Mesendoderm (in vitro differentiated cells): ENCODE measurements around the gene ARID3A.

Experiments used
- DNase-seq: peaks from one replicate; pipeline ENCODE4 v3.0.0; 2013
- H2AK5ac ChIP-seq: 2 replicates; pipeline ENCODE4 v1.6.1; 2013; ENCODE audit warnings: low read length, inconsistent platforms
- H2BK120ac ChIP-seq: 2 replicates; pipeline ENCODE4 v1.6.1; 2013; ENCODE audit warnings: low read depth, mild to moderate bottlenecking, low read length, moderate library complexity, mixed read lengths
- H2BK15ac ChIP-seq: replicated peaks from 2 replicates; pipeline ENCODE4 v1.6.1; 2013; ENCODE audit warnings: low read depth, mild to moderate bottlenecking, moderate library complexity
- H2BK5ac ChIP-seq: 2 replicates; pipeline ENCODE4 v1.6.1; 2013; ENCODE audit warnings: low read length, inconsistent platforms
- H3K18ac ChIP-seq: 2 replicates; pipeline ENCODE4 v1.6.1; 2013; ENCODE audit warnings: mild to moderate bottlenecking, low read length, mixed read lengths
- H3K23ac ChIP-seq: one replicate; pipeline ENCODE4 v1.6.1; 2013; ENCODE audit warnings: low read length
- H3K27ac ChIP-seq: 2 replicates; pipeline ENCODE4 v1.5.1; 2013; ENCODE audit warnings: low read depth, mild to moderate bottlenecking, inconsistent platforms, low read length, moderate library complexity
- H3K27me3 ChIP-seq: 2 replicates; pipeline ENCODE4 v1.6.1; 2013; ENCODE audit warnings: low read length, control low read depth, mild to moderate bottlenecking, inconsistent platforms; ENCODE audit not compliant: insufficient read depth, poor library complexity
- H3K36me3 ChIP-seq: 2 replicates; pipeline ENCODE4 v1.6.1; 2013; ENCODE audit warnings: low read length, inconsistent platforms; ENCODE audit not compliant: control insufficient read depth, insufficient read depth
- H3K4ac ChIP-seq: one replicate; pipeline ENCODE4 v1.6.1; 2013; ENCODE audit warnings: low read depth, mild to moderate bottlenecking, low read length, moderate library complexity
- H3K4me1 ChIP-seq: 2 replicates; pipeline ENCODE4 v1.6.1; 2013; ENCODE audit warnings: low read depth, low read length, inconsistent platforms; ENCODE audit not compliant: control insufficient read depth
- H3K4me2 ChIP-seq: 2 replicates; pipeline ENCODE4 v1.6.1; 2013; ENCODE audit warnings: low read length
- H3K4me3 ChIP-seq: 2 replicates; pipeline ENCODE4 v1.5.1; 2013; ENCODE audit warnings: mild to moderate bottlenecking, low read length
- H3K56ac ChIP-seq: one replicate; pipeline ENCODE4 v1.6.1; 2013; ENCODE audit warnings: low read length
- H3K79me1 ChIP-seq: 2 replicates; pipeline ENCODE4 v1.6.1; 2013; ENCODE audit warnings: low read length, inconsistent platforms
- H3K79me2 ChIP-seq: 2 replicates; pipeline ENCODE4 v1.6.1; 2013; ENCODE audit warnings: mild to moderate bottlenecking, low read length; ENCODE audit not compliant: control insufficient read depth, insufficient read depth
- H3K9ac ChIP-seq: 2 replicates; pipeline ENCODE4 v1.6.1; 2013; ENCODE audit warnings: low read length, inconsistent platforms
- H4K5ac ChIP-seq: one replicate; pipeline ENCODE4 v1.6.1; 2013; ENCODE audit warnings: low read length
- H4K8ac ChIP-seq: one replicate; pipeline ENCODE4 v1.6.1; 2013; ENCODE audit warnings: low read depth, mild to moderate bottlenecking, control low read depth, low read length, moderate library complexity
- WGBS: extraction: QIAGEN DNeasy Blood & Tissue Kit; methylation state at CpG from one replicate; pipeline ENCODE4 v1.1.7; 2013; ENCODE audit warnings: low lambda C conversion rate, missing lambda C conversion rate; ENCODE audit not compliant: insufficient coverage; ENCODE audit errors: extremely low coverage; 5-methylcytosine and 5-hydroxymethylcytosine counted together

Gene ARID3A

DNA sequence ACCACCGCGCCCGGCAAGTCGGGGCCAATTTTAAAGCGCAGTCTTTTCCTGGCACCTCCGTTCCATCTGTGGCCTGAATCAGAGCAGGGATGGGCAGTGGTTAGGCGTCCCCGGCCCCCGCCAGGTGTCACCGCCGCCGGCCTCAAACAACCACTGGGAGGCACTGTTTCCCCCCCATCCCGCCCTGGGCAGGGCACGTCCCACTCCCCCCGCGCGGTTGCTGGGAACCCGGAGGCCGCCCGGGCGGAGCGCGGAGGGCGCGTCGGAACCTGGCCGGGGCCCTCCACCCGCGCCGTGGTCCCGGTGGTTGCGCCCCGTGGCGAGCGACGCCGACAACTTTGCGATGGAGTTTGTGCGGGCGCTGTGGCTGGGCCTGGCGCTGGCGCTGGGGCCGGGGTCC, 74.3 kb downstream of the ARID3A start, which contains the start of gene GRIN3B:
GRIN3B (plus strand) TSS at position 325 of the 400 bp plus-strand sequence; CDS start at position 344, 19 bp downstream.
- H3K36me3 ChIP-seq = no peaks in the 10 kb centered on the region
- H3K4me2 ChIP-seq = peak within 1 kb of the TSS; percentile 52
- DNase-seq = peak; percentile 69
- no peaks in the 10 kb centered on the region for H3K79me1 ChIP-seq
- no peak within 1 kb of the TSS for H2BK5ac ChIP-seq
- peak within 1 kb of the TSS; percentile 56 for H3K56ac ChIP-seq
- peaks cover 5% of the 10 kb centered on the region for H3K27me3 ChIP-seq
- no peak within 1 kb of the TSS for H4K8ac ChIP-seq
- H2AK5ac ChIP-seq = no peak within 1 kb of the TSS
- H3K79me2 ChIP-seq = no peaks in the 10 kb centered on the region
- peak within 1 kb of the TSS; percentile 44 for H3K9ac ChIP-seq
- no peak within 1 kb of the TSS for H3K4me3 ChIP-seq
- H2BK120ac ChIP-seq = no peak within 1 kb of the TSS
- no peak within 1 kb of the TSS for H2BK15ac ChIP-seq
- H3K18ac ChIP-seq = no peak within 1 kb of the TSS
- H3K4me1 ChIP-seq = no peaks in the 10 kb centered on the region
- H3K27ac ChIP-seq = no peak within 1 kb of the TSS
- H3K23ac ChIP-seq = no peak within 1 kb of the TSS
- no CpG with 5 or more reads among the region's 43 CpGs for WGBS
- no peak within 1 kb of the TSS for H4K5ac ChIP-seq
- H3K4ac ChIP-seq = no peak within 1 kb of the TSS

DNA sequence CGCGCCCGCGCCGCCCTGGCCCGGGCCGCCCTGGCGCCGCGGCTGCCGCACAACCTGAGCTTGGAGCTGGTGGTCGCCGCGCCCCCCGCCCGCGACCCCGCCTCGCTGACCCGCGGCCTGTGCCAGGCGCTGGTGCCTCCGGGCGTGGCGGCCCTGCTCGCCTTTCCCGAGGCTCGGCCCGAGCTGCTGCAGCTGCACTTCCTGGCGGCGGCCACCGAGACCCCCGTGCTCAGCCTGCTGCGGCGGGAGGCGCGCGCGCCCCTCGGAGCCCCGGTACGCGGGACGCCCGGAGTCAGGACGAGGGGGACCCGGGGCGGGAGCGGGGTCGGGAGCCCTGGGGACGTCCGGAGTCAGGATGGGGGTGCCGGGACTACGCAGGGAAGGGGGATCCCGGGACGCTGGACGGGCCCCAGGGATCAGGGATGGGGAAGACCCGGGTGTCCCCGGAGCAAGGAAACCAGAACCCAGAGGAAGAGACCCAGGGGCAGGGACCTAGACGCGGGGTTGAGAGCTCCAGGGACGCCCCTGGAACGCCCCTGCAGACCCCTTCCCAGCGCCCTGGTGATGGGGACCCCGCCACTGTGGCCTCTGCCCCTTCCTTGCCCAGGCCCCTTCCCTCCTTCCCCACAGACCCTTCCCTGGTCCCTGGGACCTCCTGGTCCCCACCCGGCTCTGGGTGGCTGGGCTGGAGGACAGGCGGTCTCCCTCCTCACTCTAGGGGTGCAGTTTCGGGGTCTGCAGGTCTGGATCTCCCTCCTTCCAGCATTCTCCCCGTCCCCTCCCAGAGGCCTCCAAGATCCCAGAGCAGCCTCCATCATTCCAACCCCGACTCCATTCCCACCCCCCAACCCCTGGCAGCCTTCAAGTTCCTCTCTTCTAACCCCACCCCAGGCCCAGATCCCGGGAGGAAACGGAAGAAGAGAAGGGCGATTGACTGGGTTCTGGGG, 75.0 kb downstream of the ARID3A start:
- no peak overlapping the region for H4K8ac ChIP-seq
- WGBS = no CpG with 5 or more reads among the region's 73 CpGs

DNA sequence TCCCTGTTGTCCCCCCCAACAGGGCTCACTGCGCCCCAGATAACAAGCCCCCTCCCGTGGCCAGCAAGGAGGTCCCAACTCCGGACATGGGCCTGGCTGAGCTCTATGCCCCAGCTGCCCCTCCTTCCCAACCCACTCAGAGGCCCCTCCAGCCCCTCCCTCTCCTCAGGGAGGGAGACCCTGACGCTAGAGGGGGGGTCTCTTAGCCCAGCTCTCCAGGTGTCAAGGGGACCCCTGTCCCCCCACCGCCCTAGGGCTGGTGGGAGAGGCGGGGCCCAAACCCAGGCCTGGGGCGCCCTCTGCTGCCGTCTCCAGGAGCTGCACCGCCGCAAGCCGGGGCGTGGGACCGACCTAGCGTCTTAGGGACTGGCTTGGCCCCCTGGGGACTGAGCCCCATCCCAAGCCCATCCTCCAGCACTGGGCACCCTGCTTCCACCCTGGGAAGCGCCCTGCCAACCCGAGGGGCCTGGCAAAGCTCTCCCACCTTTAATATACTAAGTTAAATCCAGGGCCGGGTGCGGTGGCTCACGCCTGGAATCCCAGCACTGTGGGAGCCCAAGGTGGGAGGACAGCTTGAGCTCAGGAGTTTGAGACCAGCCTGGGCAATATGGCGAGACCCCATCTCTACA, 75.8 kb downstream of the ARID3A start:
- Histone ChIP-seq H3K4me1 (no peaks in the 10 kb centered on the region), H3K27me3 (peaks cover 5% of the 10 kb centered on the region), H3K23ac (no peak overlapping the region), H3K4me3 (no peak overlapping the region), H3K79me2 (no peaks in the 10 kb centered on the region), H3K36me3 (no peaks in the 10 kb centered on the region), H4K5ac (no peak overlapping the region), H3K4me2 (no peak overlapping the region), H2BK120ac (no peak overlapping the region), H3K27ac (no peak overlapping the region), H3K4ac (no peak overlapping the region), H3K56ac (no peak overlapping the region), H2AK5ac (no peak overlapping the region), H2BK5ac (no peak overlapping the region), H2BK15ac (no peak overlapping the region), H3K9ac (no peak overlapping the region), H3K79me1 (no peaks in the 10 kb centered on the region), H3K18ac (no peak overlapping the region), H4K8ac (no peak overlapping the region)
- peak; percentile 55 for DNase-seq
- no CpG with 5 or more reads among the region's 20 CpGs for WGBS

More for the DNA sequence above, 75.0 kb downstream of the ARID3A start:
- Histone ChIP-seq H3K4me3 (no peak overlapping the region), H3K4me2 (no peak overlapping the region), H3K79me1 (no peaks in the 10 kb centered on the region), H3K4ac (no peak overlapping the region), H2BK120ac (no peak overlapping the region), H3K9ac (no peak overlapping the region), H2AK5ac (no peak overlapping the region), H3K23ac (no peak overlapping the region), H2BK5ac (no peak overlapping the region), H3K56ac (peak overlapping the region; percentile 49), H3K27ac (no peak overlapping the region), H3K18ac (no peak overlapping the region), H3K27me3 (peaks cover 5% of the 10 kb centered on the region), H3K36me3 (no peaks in the 10 kb centered on the region), H3K4me1 (no peaks in the 10 kb centered on the region), H3K79me2 (no peaks in the 10 kb centered on the region), H2BK15ac (no peak overlapping the region), H4K5ac (no peak overlapping the region)
- DNase-seq = no peak

DNA sequence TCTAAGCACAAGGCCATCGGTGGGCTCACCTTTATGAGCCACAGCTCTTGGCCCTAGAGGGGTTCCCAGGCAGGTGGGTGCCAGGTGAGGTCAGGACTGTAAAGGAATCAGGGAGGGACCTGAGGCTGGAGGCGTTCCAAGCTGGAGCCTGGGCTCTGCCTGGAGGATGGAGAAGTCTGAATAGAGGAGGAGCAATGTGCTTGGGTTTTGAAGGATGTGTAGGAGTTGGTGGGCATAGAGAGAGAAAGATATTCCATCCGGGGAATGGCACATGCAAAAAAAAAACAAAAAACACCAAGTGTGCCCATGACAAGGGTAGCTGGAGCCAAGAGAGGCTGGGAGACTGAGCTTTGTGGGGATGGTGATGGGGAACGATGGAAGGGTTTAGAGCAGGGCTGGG, 76.8 kb downstream of the ARID3A start:
- no peak overlapping the region for H2BK120ac ChIP-seq
- H3K9ac ChIP-seq = no peak overlapping the region
- no peak for DNase-seq
- H3K27me3 ChIP-seq = peaks cover 5% of the 10 kb centered on the region
- no peaks in the 10 kb centered on the region for H3K36me3 ChIP-seq
- H2BK5ac ChIP-seq = no peak overlapping the region
- no peak overlapping the region for H3K4me3 ChIP-seq
- no peak overlapping the region for H3K4me2 ChIP-seq
- H3K18ac ChIP-seq = no peak overlapping the region
- H3K23ac ChIP-seq = no peak overlapping the region
- H3K4ac ChIP-seq = no peak overlapping the region
- no peak overlapping the region for H4K5ac ChIP-seq
- no peak overlapping the region for H3K56ac ChIP-seq
- H3K79me1 ChIP-seq = no peaks in the 10 kb centered on the region
- H2BK15ac ChIP-seq = no peak overlapping the region
- no peak overlapping the region for H3K27ac ChIP-seq
- no peaks in the 10 kb centered on the region for H3K79me2 ChIP-seq
- no CpG with 5 or more reads among the region's 4 CpGs for WGBS
- H2AK5ac ChIP-seq = no peak overlapping the region
- H3K4me1 ChIP-seq = no peaks in the 10 kb centered on the region
- H4K8ac ChIP-seq = no peak overlapping the region

DNA sequence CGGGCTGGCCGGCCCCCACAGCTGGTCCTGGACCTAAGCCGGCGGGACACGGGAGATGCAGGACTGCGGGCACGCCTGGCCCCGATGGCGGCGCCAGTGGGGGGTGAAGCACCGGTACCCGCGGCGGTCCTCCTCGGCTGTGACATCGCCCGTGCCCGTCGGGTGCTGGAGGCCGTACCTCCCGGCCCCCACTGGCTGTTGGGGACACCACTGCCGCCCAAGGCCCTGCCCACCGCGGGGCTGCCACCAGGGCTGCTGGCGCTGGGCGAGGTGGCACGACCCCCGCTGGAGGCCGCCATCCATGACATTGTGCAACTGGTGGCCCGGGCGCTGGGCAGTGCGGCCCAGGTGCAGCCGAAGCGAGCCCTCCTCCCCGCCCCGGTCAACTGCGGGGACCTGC, 77.4 kb downstream of the ARID3A start:
- Histone ChIP-seq H4K8ac (no peak overlapping the region), H3K4me3 (no peak overlapping the region), H4K5ac (no peak overlapping the region), H3K4ac (no peak overlapping the region), H3K36me3 (no peaks in the 10 kb centered on the region), H2BK120ac (no peak overlapping the region), H3K79me1 (no peaks in the 10 kb centered on the region), H3K4me1 (no peaks in the 10 kb centered on the region), H2BK5ac (no peak overlapping the region), H3K79me2 (no peaks in the 10 kb centered on the region), H3K4me2 (no peak overlapping the region), H3K27me3 (peaks cover 5% of the 10 kb centered on the region), H3K9ac (no peak overlapping the region), H2BK15ac (no peak overlapping the region), H3K23ac (no peak overlapping the region), H3K56ac (no peak overlapping the region), H3K27ac (no peak overlapping the region), H3K18ac (no peak overlapping the region), H2AK5ac (no peak overlapping the region)
- DNase-seq = no peak
- no CpG with 5 or more reads among the region's 37 CpGs for WGBS
